A673 (cell line): ENCODE data around the gene FCHSD1. TPM values are rescaled to one million over a fixed set of nuclear protein-coding genes. Genes with fewer than 3 reads are reported as not detected.
"Not testable (repeated sequence)": the region's sequence is repeated elsewhere in the genome, so short reads cannot be mapped to it uniquely, and the experiment has no call there.

Experiments
- BruUV-seq: library from RNA; stranded (reverse); fragments of 400-500 nt; replicated peaks from 2 replicates; lab custom pipeline; 2021; lab: Mats Ljungman, UMichigan
- CTCF ChIA-PET: fragments of 300-600 bp; sonication (Branson Sonifier 250); formaldehyde crosslinking; loops from one replicate; lab custom pipeline; 2022; ENCODE audit warnings: antibody characterized with exemption; lab: Charles Lee
- POLR2A ChIA-PET: fragments of 300-600 bp; sonication (Branson Sonifier 250); formaldehyde crosslinking; loops from one replicate; lab custom pipeline; 2022; ENCODE audit warnings: antibody characterized with exemption; ENCODE audit not compliant: low non-redundant PET; lab: Charles Lee
- DNase-seq: peaks from one replicate; pipeline ENCODE4 v3.0.0-alpha.2; 2015; ENCODE audit warnings: low spot score
- H3K27ac ChIP-seq: fragments of 200-600 bp; sonication (generic); 2 replicates; pipeline ENCODE4 v1.5.1; 2016; ENCODE audit warnings: mixed run types, low read depth, mild to moderate bottlenecking, mixed read lengths, antibody characterized with exemption, low read length; ENCODE audit not compliant: poor library complexity, severe bottlenecking
- H3K27me3 ChIP-seq: fragments of 200-600 bp; sonication (generic); replicated peaks from 2 replicates; pipeline ENCODE4 v1.6.1; 2017; ENCODE audit warnings: mixed run types, low read depth, mild to moderate bottlenecking, mixed read lengths, antibody characterized with exemption, low read length; ENCODE audit not compliant: insufficient read depth, poor library complexity
- H3K36me3 ChIP-seq: fragments of 200-600 bp; sonication (generic); 2 replicates; pipeline ENCODE4 v1.6.1; 2016; ENCODE audit warnings: mixed run types, mild to moderate bottlenecking, mixed read lengths, antibody characterized with exemption, low read length; ENCODE audit not compliant: insufficient read depth, poor library complexity, severe bottlenecking
- H3K4me1 ChIP-seq: fragments of 200-600 bp; sonication (generic); 2 replicates; pipeline ENCODE4 v1.6.1; 2017; ENCODE audit warnings: mixed run types, mild to moderate bottlenecking, mixed read lengths, antibody characterized with exemption, low read length; ENCODE audit not compliant: insufficient read depth, poor library complexity, severe bottlenecking
- H3K4me3 ChIP-seq: fragments of 200-600 bp; sonication (generic); 2 replicates; pipeline ENCODE4 v1.5.1; 2016; ENCODE audit warnings: low read depth, mixed run types, mild to moderate bottlenecking, mixed read lengths, low read length; ENCODE audit not compliant: poor library complexity, severe bottlenecking
- H3K9me3 ChIP-seq: fragments of 200-600 bp; sonication (generic); 2 replicates; pipeline ENCODE4 v1.6.1; 2016; ENCODE audit warnings: mixed run types, low read depth, mild to moderate bottlenecking, mixed read lengths, antibody characterized with exemption, low read length; ENCODE audit not compliant: poor library complexity, severe bottlenecking
- CTCF ChIP-seq: fragments of 300-800, 200-600 bp; sonication (generic); conservative IDR thresholded peaks from 2 replicates; pipeline ENCODE4 v1.5.1; 2017; ENCODE audit warnings: low read depth, mild to moderate bottlenecking, antibody characterized with exemption, low read length, moderate library complexity, mixed read lengths
- EZH2 ChIP-seq: fragments of 200-600 bp; sonication (generic); IDR thresholded peaks from 2 replicates; pipeline ENCODE4 v1.6.1; 2017; ENCODE audit warnings: borderline replicate concordance, low read depth, mild to moderate bottlenecking, mixed read lengths, antibody characterized with exemption, low read length; ENCODE audit not compliant: poor library complexity, severe bottlenecking
- intact Hi-C: fragments of 100-400 bp; cut with micrococcal nuclease; formaldehyde crosslinking; loops from one replicate; pipeline ENCODE4 v1.10.0; 2022; ENCODE audit not compliant: unreplicated experiment
- total RNA-seq: library from RNA; stranded (reverse); gene quantifications from 2 replicates; pipeline ENCODE4 v1.2.3, GENCODE V29; 2021

Gene FCHSD1
- total RNA-seq, 1 experiment from 2014 or later = 2.3 TPM

- H3K4me1 ChIP-seq = peaks cover 29% of the 10 kb centered on the region
- BruUV-seq = no TSS peak
- CTCF ChIA-PET = interaction anchor here (1.7 kb wide), 1 partner anchor 46 kb away, joined by 3 read pairs; no protein-coding TSS in a partner anchor
These were observed 37.9 kb downstream of the FCHSD1 start for GRCh38 chr5:141613344-141613743.

GRCh38 chr5:141611289-141611688 lies 39.9 kb downstream of the FCHSD1 start:
- DNase-seq = no peak
- peaks cover 13% of the 10 kb centered on the region for H3K4me1 ChIP-seq
- intact Hi-C loops = no loop called here
- ChIA-PET CTCF (no interaction called here), POLR2A (interaction anchor here (0.6 kb wide), 1 partner anchor 393 kb away, joined by 4 read pairs; no protein-coding TSS in a partner anchor)
- no peaks in the 10 kb centered on the region for H3K9me3 ChIP-seq
- no peak overlapping the region for H3K27ac ChIP-seq
- TF ChIP-seq CTCF (no peak), EZH2 (no peak)
- no peaks in the 10 kb centered on the region for H3K27me3 ChIP-seq
- no peaks in the 10 kb centered on the region for H3K36me3 ChIP-seq
- no peak overlapping the region for H3K4me3 ChIP-seq
- no TSS peak for BruUV-seq

More at GRCh38 chr5:141613344-141613743, 37.9 kb downstream of the FCHSD1 start:
- no peak for TF ChIP-seq EZH2
- TF ChIP-seq CTCF = no peak
- H3K27me3 ChIP-seq = no peaks in the 10 kb centered on the region
- no peak for DNase-seq
- no peaks in the 10 kb centered on the region for H3K9me3 ChIP-seq
- no peak overlapping the region for H3K4me3 ChIP-seq
- POLR2A ChIA-PET = no interaction called here
- no peaks in the 10 kb centered on the region for H3K36me3 ChIP-seq
- intact Hi-C loops = no loop called here
- H3K27ac ChIP-seq = no peak overlapping the region

GRCh38 chr5:141609921-141610320 lies 41.3 kb downstream of the FCHSD1 start:
- DNase-seq, H3K36me3 ChIP-seq, intact Hi-C loops, H3K9me3 ChIP-seq, H3K4me3 ChIP-seq, BruUV-seq, H3K27me3 ChIP-seq, POLR2A ChIA-PET, H3K27ac ChIP-seq, CTCF ChIA-PET: not testable (repeated sequence)
- H3K4me1 ChIP-seq = peaks cover 23% of the 10 kb centered on the region

- H3K27ac ChIP-seq = no peak overlapping the region
- no peaks in the 10 kb centered on the region for H3K36me3 ChIP-seq
- CTCF ChIA-PET = no interaction called here
- intact Hi-C loops = no loop called here
- no peak overlapping the region for H3K4me3 ChIP-seq
- POLR2A ChIA-PET = no interaction called here
- no TSS peak for BruUV-seq
- peaks cover 28% of the 10 kb centered on the region for H3K4me1 ChIP-seq
- no peaks in the 10 kb centered on the region for H3K9me3 ChIP-seq
- no peaks in the 10 kb centered on the region for H3K27me3 ChIP-seq
- TF ChIP-seq CTCF = no peak
- no peak for TF ChIP-seq EZH2
- no peak for DNase-seq
These were observed 42.2 kb downstream of the FCHSD1 start for GRCh38 chr5:141609044-141609443.
